Adrenal gland (tissue), 12 donors: ENCODE results near the gene ADSS1. TPM values are rescaled to one million over a fixed set of nuclear protein-coding genes. Genes with fewer than 3 reads are reported as not detected.

Experiments used
- DNase-seq, 7 donors: peaks; one replicate each; pipeline ENCODE4 v3.0.0-alpha.2; 2019 to 2020
- H3K27ac ChIP-seq, 5 donors: fragments of 200-600 bp; sonication (generic) in 4 of 5; 1 replicate in 3 of 5; 2 replicates in 2 of 5; pipeline versions ENCODE4 v1.5.1 to v1.8.0; 2016 to 2020; ENCODE audit warnings: mild to moderate bottlenecking in 1 of 5
- H3K27me3 ChIP-seq: fragments of 200-600 bp; 2 replicates; pipeline ENCODE4 v1.8.0; 2021
- H3K36me3 ChIP-seq, 2 donors: fragments of 200-600 bp; replicated peaks in 1 of 2; 1 replicate in 1 of 2; 2 replicates in 1 of 2; pipeline versions ENCODE4 v1.5.1 to v1.8.0; 2018 to 2022
- H3K4me1 ChIP-seq, 2 donors: fragments of 200-600 bp; replicated peaks in 1 of 2; 1 replicate in 1 of 2; 2 replicates in 1 of 2; pipeline versions ENCODE4 v1.5.1 to v1.8.0; 2018 to 2021
- H3K4me3 ChIP-seq, 4 donors: fragments of 200-600 bp; sonication (generic) in 3 of 4; one replicate each; pipeline ENCODE4 v1.5.1; 2016 to 2018
- H3K9me3 ChIP-seq, 3 donors: fragments of 200-600 bp; sonication (generic) in 1 of 3; replicated peaks in 1 of 3; 1 replicate in 2 of 3; 2 replicates in 1 of 3; pipeline versions ENCODE4 v1.5.1 to v1.8.0; 2016 to 2021
- POLR2A ChIP-seq, 2 donors: fragments of 450-650 bp; IDR thresholded peaks; one replicate each; pipeline ENCODE4 v1.6.1; 2017; ENCODE audit warnings: antibody characterized with exemption in 2 of 2, mild to moderate bottlenecking in 2 of 2, moderate library complexity in 1 of 2
- WGBS, 4 donors: extraction: QIAGEN DNeasy Blood & Tissue Kit in 2 of 4; methylation state at CpG; one replicate each; pipeline versions ENCODE4 v1.1.5 to v1.1.7; 2013 to 2017; 5-methylcytosine and 5-hydroxymethylcytosine counted together
- intact Hi-C, 2 donors: fragments of 100-400 bp; cut with DNase I; formaldehyde crosslinking; loops; one replicate each; pipeline versions ENCODE4 v1.14.1 to v1.15.0; 2022 to 2023
- polyA plus RNA-seq, 3 donors: library from polyadenylated mRNA; stranded (reverse); fragments of 200-250 nt in 2 of 3; fragments of 350-450 nt in 1 of 3; fragmentation: Illumina TruSeq in 1 of 3; extraction: RNeasy Lipid Tissue Mini Kit (QIAGEN cat#74804) in 1 of 3; gene quantifications; one replicate each; pipeline ENCODE4 v1.2.3, GENCODE V29; 2013 to 2014
- total RNA-seq, 9 donors: library from RNA; depleted of rRNA in 4 of 9; stranded (reverse); fragments of >200 nt in 4 of 9; fragments of 120-200 nt in 1 of 9; fragmentation: NEBNext Ultra II Directional in 1 of 9; extraction: Animal tissue kit (Norgen Biotek cat#: 25700) in 1 of 9; gene quantifications; one replicate each; pipeline versions ENCODE4 v1.1.0 to v1.2.4, GENCODE V29; 2013 to 2023
- TF ChIP-seq, protein P1 (sequence below), 6 experiments: fragments of 450-650 bp in 4 of 6; fragments of 200-600 bp in 2 of 6; sonication (generic) in 1 of 6; IDR thresholded peaks; 1 replicate in 5 of 6; 2 replicates in 1 of 6; pipeline versions ENCODE4 v1.5.1 to v1.8.0; 2016 to 2021; ENCODE audit warnings: antibody characterized with exemption in 6 of 6, mild to moderate bottlenecking in 2 of 6, moderate library complexity in 1 of 6
- donor health status: healthy with polysubstance abuse.
- donor health status: Bipolar disorder and iron deficiency.
- donor health status: DM: yes; HTN: yes; CAD: no.
- donor health status: DM: no; HTN: no; CAD: no.
- donor health status: DM: no; HTN: no; CAD: no.
- donor health status: DM: yes; HTN: yes; CAD: no.

The ADSS1 gene
- total and polyA plus RNA-seq, 12 donors, result 4.0 to 39.1 (median 16.9) TPM

DNA sequence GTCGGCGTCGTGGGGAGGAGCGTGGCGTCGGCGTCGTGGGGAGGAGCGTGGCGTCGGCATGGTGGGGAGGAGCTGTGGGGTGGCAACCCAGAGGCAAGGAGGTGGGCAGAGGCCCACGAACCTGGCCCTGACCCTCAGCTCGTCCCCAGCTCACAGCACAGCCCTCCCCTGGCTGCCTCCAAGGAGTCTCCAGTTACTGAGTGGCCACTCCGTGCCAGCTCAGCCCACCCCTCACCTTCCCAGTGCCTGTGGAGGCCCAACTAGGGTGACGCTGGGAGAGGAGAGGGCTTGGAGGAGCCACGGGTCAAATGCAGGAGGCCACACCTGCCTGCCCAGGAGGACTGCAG lies 5.8 kb downstream of the ADSS1 start:
- TF ChIP-seq POLR2A (IDR thresholded peaks at IDR 0.05), result no peak
- TF ChIP-seq, protein P1, sequence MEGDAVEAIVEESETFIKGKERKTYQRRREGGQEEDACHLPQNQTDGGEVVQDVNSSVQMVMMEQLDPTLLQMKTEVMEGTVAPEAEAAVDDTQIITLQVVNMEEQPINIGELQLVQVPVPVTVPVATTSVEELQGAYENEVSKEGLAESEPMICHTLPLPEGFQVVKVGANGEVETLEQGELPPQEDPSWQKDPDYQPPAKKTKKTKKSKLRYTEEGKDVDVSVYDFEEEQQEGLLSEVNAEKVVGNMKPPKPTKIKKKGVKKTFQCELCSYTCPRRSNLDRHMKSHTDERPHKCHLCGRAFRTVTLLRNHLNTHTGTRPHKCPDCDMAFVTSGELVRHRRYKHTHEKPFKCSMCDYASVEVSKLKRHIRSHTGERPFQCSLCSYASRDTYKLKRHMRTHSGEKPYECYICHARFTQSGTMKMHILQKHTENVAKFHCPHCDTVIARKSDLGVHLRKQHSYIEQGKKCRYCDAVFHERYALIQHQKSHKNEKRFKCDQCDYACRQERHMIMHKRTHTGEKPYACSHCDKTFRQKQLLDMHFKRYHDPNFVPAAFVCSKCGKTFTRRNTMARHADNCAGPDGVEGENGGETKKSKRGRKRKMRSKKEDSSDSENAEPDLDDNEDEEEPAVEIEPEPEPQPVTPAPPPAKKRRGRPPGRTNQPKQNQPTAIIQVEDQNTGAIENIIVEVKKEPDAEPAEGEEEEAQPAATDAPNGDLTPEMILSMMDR (IDR thresholded peaks at IDR 0.05), result no peak
- Histone ChIP-seq H3K4me1 (peaks cover 4 to 20% of the 10 kb centered on the region in 2 donors), H3K27me3 (no peaks in the 10 kb centered on the region), H3K27ac (no peak overlapping the region), H3K36me3 (no peaks in the 10 kb centered on the region), H3K4me3 (no peak overlapping the region), H3K9me3 (no peaks in the 10 kb centered on the region)
- DNase-seq, result no peak
- intact Hi-C loops, result no loop called here
- 88 to 95% (median 90%) methylated on average over 11 to 15 of the region's 16 CpGs for whole genome bisulfite sequencing, 4 donors

GRCh38 chr14:104730487-104730886 lies 6.5 kb downstream of the ADSS1 start:
- intact Hi-C loops, result no loop called here
- Histone ChIP-seq H3K27ac (no peak overlapping the region), H3K9me3 (no peaks in the 10 kb centered on the region), H3K36me3 (no peaks in the 10 kb centered on the region), H3K4me3 (no peak overlapping the region), H3K27me3 (no peaks in the 10 kb centered on the region), H3K4me1 (peaks cover under 1 to 22% of the 10 kb centered on the region in 2 donors)
- no peak for DNase-seq
- TF ChIP-seq, protein P1 (IDR thresholded peaks at IDR 0.05), result no peak
- no peak for TF ChIP-seq POLR2A (IDR thresholded peaks at IDR 0.05)
- 79 to 91% (median 83%) methylated on average over 4 to 5 of the region's 5 CpGs for WGBS, 4 donors

DNA sequence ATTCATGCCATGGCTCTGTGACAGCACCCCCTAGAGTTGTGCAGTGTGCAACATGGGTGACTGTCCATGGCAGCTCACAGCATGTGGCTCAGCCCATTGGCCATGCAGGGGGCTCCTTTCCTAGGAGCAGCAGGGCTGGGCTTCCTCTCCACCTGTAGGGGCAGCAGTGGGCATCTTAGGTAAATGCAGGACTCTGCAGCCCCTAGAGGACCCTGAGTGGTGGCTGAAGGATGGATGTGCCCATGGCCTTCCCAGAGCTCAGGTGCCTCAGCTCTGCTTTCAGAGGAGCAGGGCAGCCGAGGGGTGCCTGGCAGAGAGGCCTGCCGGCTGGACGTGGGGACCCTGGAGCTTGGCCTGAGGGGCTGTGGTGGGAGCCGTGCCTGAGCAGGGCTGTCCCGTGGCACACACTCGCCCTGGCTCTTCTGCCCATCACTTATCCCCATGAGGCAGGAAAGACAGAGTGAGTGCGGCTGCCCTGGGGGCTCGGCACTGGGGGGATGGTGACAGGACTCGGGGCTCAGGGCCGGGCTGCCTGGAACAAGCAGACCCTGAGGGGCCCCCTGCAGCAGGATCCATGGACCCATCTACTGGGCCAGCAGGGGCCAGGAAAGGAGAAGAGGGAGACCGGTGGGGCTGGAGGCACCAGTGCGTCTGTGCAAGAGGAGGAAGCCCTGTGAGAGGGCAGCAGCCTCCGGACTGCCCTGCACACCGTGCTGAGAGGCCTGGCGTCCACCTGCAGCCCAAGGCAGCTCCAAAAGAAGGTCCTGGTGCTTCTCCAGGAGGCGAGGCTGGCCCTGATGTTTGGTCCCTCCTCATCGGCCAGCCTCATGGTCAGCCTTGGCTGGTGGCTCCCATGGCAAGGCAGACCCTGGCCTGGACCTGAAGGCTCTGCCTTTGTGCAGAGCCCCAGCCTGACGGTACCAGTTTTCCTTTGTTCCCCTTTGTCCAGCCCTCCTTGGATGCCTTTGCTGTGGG lies 7.6 kb downstream of the ADSS1 start:
- Histone ChIP-seq H3K27me3 (no peaks in the 10 kb centered on the region), H3K4me1 (peaks cover 12 to 33% of the 10 kb centered on the region in 2 donors), H3K27ac (peak overlapping the region in 1 of 5 donors; percentile 34), H3K36me3 (no peaks in the 10 kb centered on the region), H3K9me3 (no peaks in the 10 kb centered on the region), H3K4me3 (no peak overlapping the region)
- no peak for TF ChIP-seq POLR2A (IDR thresholded peaks at IDR 0.05)
- TF ChIP-seq, protein P1 (IDR thresholded peaks at IDR 0.05), result peak in 1 of 6 experiments; percentile 6
- intact Hi-C loops, result no loop called here
- DNase-seq, result no peak
- WGBS, 4 donors, result 89 to 93% (median 92%) methylated on average over 5 to 18 of the region's 18 CpGs

DNA sequence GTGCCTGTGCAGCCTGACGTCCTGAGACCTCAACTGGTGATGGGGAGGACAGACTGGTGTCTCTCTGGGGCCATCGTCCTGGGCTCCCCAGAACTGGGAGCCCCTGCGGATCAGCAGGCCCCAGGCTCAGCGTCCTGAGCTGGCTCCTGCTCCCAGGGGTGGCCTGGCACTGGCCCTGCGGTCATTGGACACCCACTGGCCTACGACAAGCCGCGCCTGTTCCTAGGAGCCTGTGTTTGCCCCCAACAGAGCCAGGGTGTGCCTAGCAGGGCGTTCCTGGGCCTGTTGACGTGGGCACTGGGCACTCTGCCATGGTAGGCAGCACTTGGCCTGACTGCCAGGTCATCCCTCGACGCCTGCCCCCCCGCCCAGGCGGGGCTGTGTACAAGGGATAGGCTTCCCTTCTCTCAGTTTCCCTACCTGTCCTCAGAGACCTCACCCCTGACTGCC lies 8.4 kb downstream of the ADSS1 start:
- Histone ChIP-seq H3K36me3 (no peaks in the 10 kb centered on the region), H3K4me3 (no peak overlapping the region), H3K27me3 (no peaks in the 10 kb centered on the region), H3K27ac (peak overlapping the region in 1 of 5 donors; percentile 49), H3K9me3 (no peaks in the 10 kb centered on the region), H3K4me1 (peaks cover 13 to 39% of the 10 kb centered on the region in 2 donors)
- TF ChIP-seq, protein P1 (IDR thresholded peaks at IDR 0.05), result no peak
- TF ChIP-seq POLR2A (IDR thresholded peaks at IDR 0.05), result no peak
- intact Hi-C loops, result no loop called here
- DNase-seq, result peak; percentile 62 to 87 (median 80)
- 61 to 88% (median 72%) methylated on average over 1 to 14 of the region's 14 CpGs for WGBS, 4 donors
